Adrenal gland (tissue), 5 donors: ENCODE data around the gene ZNF700.
"Not testable (repeated sequence)": the region's sequence is repeated elsewhere in the genome, so short reads cannot be mapped to it uniquely, and the experiment has no call there.

Experiments
- POLR2A ChIP-seq, 2 donors: fragments of 450-650 bp; IDR thresholded peaks; one replicate each; pipeline ENCODE4 v1.6.1; 2017; ENCODE audit warnings: antibody characterized with exemption in 2 of 2, mild to moderate bottlenecking in 2 of 2, moderate library complexity in 1 of 2
- TF ChIP-seq, protein P1 (sequence below), 6 experiments: fragments of 450-650 bp in 4 of 6; fragments of 200-600 bp in 2 of 6; sonication (generic) in 1 of 6; IDR thresholded peaks; 1 replicate in 5 of 6; 2 replicates in 1 of 6; pipeline versions ENCODE4 v1.5.1 to v1.8.0; 2016 to 2021; ENCODE audit warnings: antibody characterized with exemption in 6 of 6, mild to moderate bottlenecking in 2 of 6, moderate library complexity in 1 of 6
- donor health status: DM: no; HTN: no; CAD: no.

DNA sequence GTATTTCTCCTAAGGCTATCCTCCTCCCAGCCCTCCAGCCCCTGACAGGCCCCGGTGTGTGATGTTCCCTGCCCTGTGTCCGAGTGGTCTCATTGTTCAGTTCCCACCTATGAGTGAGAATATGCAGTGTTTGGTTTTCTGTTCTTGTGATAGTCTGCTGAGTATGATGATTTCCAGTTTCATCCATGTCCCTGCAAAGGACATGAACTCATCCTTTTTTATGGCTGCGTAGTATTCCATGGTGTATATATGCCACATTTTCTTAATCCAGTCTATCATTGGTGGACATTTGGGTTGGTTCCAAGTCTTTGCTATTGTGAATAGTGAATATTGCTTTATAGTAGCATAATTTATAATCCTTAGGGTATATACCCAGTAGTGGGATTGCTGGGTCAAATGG is 10.9 kb downstream of the ZNF700 start:
- TF ChIP-seq, protein P1, sequence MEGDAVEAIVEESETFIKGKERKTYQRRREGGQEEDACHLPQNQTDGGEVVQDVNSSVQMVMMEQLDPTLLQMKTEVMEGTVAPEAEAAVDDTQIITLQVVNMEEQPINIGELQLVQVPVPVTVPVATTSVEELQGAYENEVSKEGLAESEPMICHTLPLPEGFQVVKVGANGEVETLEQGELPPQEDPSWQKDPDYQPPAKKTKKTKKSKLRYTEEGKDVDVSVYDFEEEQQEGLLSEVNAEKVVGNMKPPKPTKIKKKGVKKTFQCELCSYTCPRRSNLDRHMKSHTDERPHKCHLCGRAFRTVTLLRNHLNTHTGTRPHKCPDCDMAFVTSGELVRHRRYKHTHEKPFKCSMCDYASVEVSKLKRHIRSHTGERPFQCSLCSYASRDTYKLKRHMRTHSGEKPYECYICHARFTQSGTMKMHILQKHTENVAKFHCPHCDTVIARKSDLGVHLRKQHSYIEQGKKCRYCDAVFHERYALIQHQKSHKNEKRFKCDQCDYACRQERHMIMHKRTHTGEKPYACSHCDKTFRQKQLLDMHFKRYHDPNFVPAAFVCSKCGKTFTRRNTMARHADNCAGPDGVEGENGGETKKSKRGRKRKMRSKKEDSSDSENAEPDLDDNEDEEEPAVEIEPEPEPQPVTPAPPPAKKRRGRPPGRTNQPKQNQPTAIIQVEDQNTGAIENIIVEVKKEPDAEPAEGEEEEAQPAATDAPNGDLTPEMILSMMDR (IDR thresholded peaks at IDR 0.05) = not testable (repeated sequence)
- TF ChIP-seq POLR2A (IDR thresholded peaks at IDR 0.05) = not testable (repeated sequence)
